Upper lobe of left lung (tissue), 6 donors: ENCODE measurements around the gene PGAM2. TPM values are rescaled to one million over a fixed set of nuclear protein-coding genes. Genes with fewer than 3 reads are reported as not detected.

ENCODE experiments used
- ATAC-seq, 2 donors: fragments of 200-7000 bp; cut with Tn5 transposase; one replicate each; pipeline ENCODE4 v1.9.1; 2022; ENCODE audit warnings: mild to moderate bottlenecking in 2 of 2, moderate library complexity in 2 of 2; ENCODE audit not compliant: low FRiP score in 2 of 2
- DNase-seq, 2 donors: peaks; one replicate each; pipeline ENCODE4 v3.0.0-alpha.2; 2019 to 2020
- H3K27ac ChIP-seq, 4 donors: fragments of 200-600 bp; sonication (generic); one replicate each; pipeline ENCODE4 v1.5.1; 2016 to 2019
- H3K27me3 ChIP-seq, 4 donors: fragments of 200-600 bp; sonication (generic); one replicate each; pipeline ENCODE4 v1.5.1; 2017 to 2019
- H3K36me3 ChIP-seq, 4 donors: fragments of 200-600 bp; sonication (generic); one replicate each; pipeline ENCODE4 v1.5.1; 2016 to 2019
- H3K4me1 ChIP-seq, 4 donors: fragments of 200-600 bp; sonication (generic); one replicate each; pipeline ENCODE4 v1.5.1; 2018 to 2019
- H3K4me3 ChIP-seq, 4 donors: fragments of 200-600 bp; sonication (generic); one replicate each; pipeline ENCODE4 v1.5.1; 2017 to 2019; ENCODE audit warnings: mild to moderate bottlenecking in 2 of 4, moderate library complexity in 1 of 4
- H3K9me3 ChIP-seq, 4 donors: fragments of 200-600 bp; sonication (generic); one replicate each; pipeline ENCODE4 v1.5.1; 2018 to 2019
- CTCF ChIP-seq, 6 experiments: fragments of 450-650 bp in 4 of 6; fragments of 200-600 bp in 2 of 6; sonication (generic) in 2 of 6; IDR thresholded peaks; one replicate each; pipeline ENCODE4 v1.5.1; 2016 to 2019; ENCODE audit warnings: antibody characterized with exemption in 6 of 6
- EP300 ChIP-seq, 4 donors: sonication (generic); formaldehyde crosslinking; IDR thresholded peaks; one replicate each; pipeline ENCODE4 v1.5.1; 2017; ENCODE audit warnings: antibody characterized with exemption in 4 of 4, control low read depth in 2 of 4
- POLR2A ChIP-seq, 4 donors: fragments of 450-650 bp; IDR thresholded peaks; one replicate each; pipeline ENCODE4 v1.5.1; 2016 to 2017; ENCODE audit warnings: antibody characterized with exemption in 4 of 4, mild to moderate bottlenecking in 2 of 4
- POLR2AphosphoS5 ChIP-seq, 2 donors: sonication (generic); formaldehyde crosslinking; IDR thresholded peaks; one replicate each; pipeline ENCODE4 v1.5.1; 2017; ENCODE audit warnings: antibody characterized with exemption in 2 of 2
- WGBS, 2 donors: methylation state at CpG; one replicate each; pipeline ENCODE4 v1.1.5; 2017 to 2018; 5-methylcytosine and 5-hydroxymethylcytosine counted together
- total RNA-seq, 6 donors: library from RNA; depleted of rRNA in 4 of 6; stranded (reverse); fragments of >200 nt in 4 of 6; gene quantifications; one replicate each; pipeline versions ENCODE4 v1.1.0 to v1.2.1, GENCODE V29; 2016 to 2021
- donor health status: DM: no; HTN: no; CAD: no; lungs with moderate emphysema.
- donor health status: DM: no; HTN: yes; CAD: no; lungs with severe emphysema.

The PGAM2 gene
- total RNA-seq, 6 donors from 2014 or later = 0.26 to 0.91 (median 0.75) TPM; not detected in 2

- TF ChIP-seq POLR2AphosphoS5 (IDR thresholded peaks at IDR 0.05) (no peak), EP300 (IDR thresholded peaks at IDR 0.05) (no peak), POLR2A (IDR thresholded peaks at IDR 0.05) (no peak), CTCF (IDR thresholded peaks at IDR 0.05) (no peak)
- DNase-seq (peak in 1 of 2 donors; percentile 82), ATAC-seq (no peak)
- no peaks in the 10 kb centered on the region for H3K9me3 ChIP-seq
- H3K36me3 ChIP-seq = peaks cover 0 to 95% (median 48%) of the 10 kb centered on the region in 4 donors
- WGBS, 2 donors = 73 to 81% methylated on average over 14 to 38 of the region's 41 CpGs
- no peaks in the 10 kb centered on the region for H3K27me3 ChIP-seq
- no peak overlapping the region for H3K4me3 ChIP-seq
- H3K4me1 ChIP-seq = peaks cover 0 to 2% (median 0%) of the 10 kb centered on the region in 4 donors
- no peak overlapping the region for H3K27ac ChIP-seq
Observed at GRCh38 chr7:44112231-44112996, 47.0 kb upstream of the PGAM2 start.

GRCh38 chr7:44111761-44112160, 46.4 kb upstream of the PGAM2 start:
- Histone ChIP-seq H3K9me3 (no peaks in the 10 kb centered on the region), H3K27me3 (no peaks in the 10 kb centered on the region), H3K4me1 (peaks cover 0 to 7% (median 0%) of the 10 kb centered on the region in 4 donors), H3K27ac (no peak overlapping the region), H3K4me3 (no peak overlapping the region), H3K36me3 (peaks cover 0 to 95% (median 45%) of the 10 kb centered on the region in 4 donors)
- DNase-seq (no peak), ATAC-seq (no peak)
- WGBS, 2 donors = 89 to 100% methylated on average over 2 to 16 of the region's 16 CpGs
- TF ChIP-seq EP300 (IDR thresholded peaks at IDR 0.05) = no peak
- TF ChIP-seq CTCF (IDR thresholded peaks at IDR 0.05) = no peak
- TF ChIP-seq POLR2AphosphoS5 (IDR thresholded peaks at IDR 0.05) = no peak
- no peak for TF ChIP-seq POLR2A (IDR thresholded peaks at IDR 0.05)

GRCh38 chr7:44110719-44111635, 45.6 kb upstream of the PGAM2 start:
- H3K4me3 ChIP-seq = no peak overlapping the region
- H3K36me3 ChIP-seq = peaks cover 0 to 89% (median 42%) of the 10 kb centered on the region in 4 donors
- DNase-seq = no peak
- ATAC-seq = no peak
- H3K27ac ChIP-seq = no peak overlapping the region
- TF ChIP-seq POLR2AphosphoS5 (IDR thresholded peaks at IDR 0.05) = no peak
- no peak for TF ChIP-seq EP300 (IDR thresholded peaks at IDR 0.05)
- no peak for TF ChIP-seq CTCF (IDR thresholded peaks at IDR 0.05)
- no peak for TF ChIP-seq POLR2A (IDR thresholded peaks at IDR 0.05)
- no peaks in the 10 kb centered on the region for H3K27me3 ChIP-seq
- H3K9me3 ChIP-seq = no peaks in the 10 kb centered on the region
- 74 to 81% methylated on average over 15 to 26 of the region's 27 CpGs for WGBS, 2 donors
- peaks cover 0 to 7% (median 0%) of the 10 kb centered on the region in 4 donors for H3K4me1 ChIP-seq

GRCh38 chr7:44109991-44110390, 44.6 kb upstream of the PGAM2 start:
- no peak for ATAC-seq
- DNase-seq = no peak
- no peak overlapping the region for H3K27ac ChIP-seq
- peaks cover 0 to 7% (median under 1%) of the 10 kb centered on the region in 4 donors for H3K4me1 ChIP-seq
- WGBS, 2 donors = 93 to 97% methylated on average over 12 to 18 of the region's 18 CpGs
- H3K36me3 ChIP-seq = peaks cover 0 to 79% (median 35%) of the 10 kb centered on the region in 4 donors
- no peaks in the 10 kb centered on the region for H3K27me3 ChIP-seq
- no peak for TF ChIP-seq POLR2AphosphoS5 (IDR thresholded peaks at IDR 0.05)
- H3K4me3 ChIP-seq = no peak overlapping the region
- no peaks in the 10 kb centered on the region for H3K9me3 ChIP-seq
